NOMO-1 treated with DMSO at 0.1 percent for 48 hours (cell line): ENCODE results near the gene NSMCE1.

ENCODE experiments used
- DNase-seq: peaks from one replicate; lab custom pipeline; 2025; ENCODE audit not compliant: unreplicated experiment; lab: John Stamatoyannopoulos, UW

The NSMCE1 gene

DNA sequence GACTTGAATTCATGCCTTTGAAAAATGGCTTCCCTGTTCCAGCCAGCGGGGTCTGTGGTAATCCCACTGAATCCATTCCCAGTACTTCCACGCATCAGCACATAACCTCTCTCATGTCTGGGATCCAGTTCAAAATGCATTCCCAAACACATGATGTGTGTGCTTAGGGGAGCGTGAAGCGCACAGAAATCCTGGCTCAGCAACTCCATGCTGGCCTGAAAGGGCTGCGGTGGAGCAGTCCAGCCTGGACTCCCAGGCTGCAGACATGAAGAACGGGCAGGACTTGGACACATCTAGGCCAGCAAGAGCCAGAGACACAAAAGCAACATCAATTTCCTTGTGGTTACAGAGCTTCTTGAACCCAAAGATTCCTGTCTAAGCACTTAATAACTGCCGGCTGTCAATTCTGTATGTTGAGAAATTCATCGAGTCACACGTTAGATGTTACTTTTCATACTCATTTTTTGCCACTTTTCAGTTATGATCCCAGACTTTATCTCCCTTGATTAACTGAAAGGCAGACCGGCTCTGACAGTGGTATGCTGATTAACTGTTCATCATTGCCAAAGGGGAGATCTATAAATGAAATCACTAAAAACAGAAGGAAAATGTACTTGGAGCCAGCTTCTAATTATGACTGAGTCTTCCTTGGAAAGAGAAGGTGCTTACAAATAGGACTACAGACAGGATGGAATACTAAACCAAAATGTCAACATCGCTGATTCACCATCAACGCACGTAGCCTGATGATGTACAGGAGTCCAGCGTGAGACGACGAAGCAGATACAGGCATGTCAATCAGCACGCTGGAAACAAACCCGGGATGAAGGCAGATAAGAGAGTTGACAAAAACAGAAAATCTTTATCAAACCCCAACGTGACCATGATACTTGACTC is 23.0 kb downstream of the NSMCE1 start:
- DNase-seq: no peak

DNA sequence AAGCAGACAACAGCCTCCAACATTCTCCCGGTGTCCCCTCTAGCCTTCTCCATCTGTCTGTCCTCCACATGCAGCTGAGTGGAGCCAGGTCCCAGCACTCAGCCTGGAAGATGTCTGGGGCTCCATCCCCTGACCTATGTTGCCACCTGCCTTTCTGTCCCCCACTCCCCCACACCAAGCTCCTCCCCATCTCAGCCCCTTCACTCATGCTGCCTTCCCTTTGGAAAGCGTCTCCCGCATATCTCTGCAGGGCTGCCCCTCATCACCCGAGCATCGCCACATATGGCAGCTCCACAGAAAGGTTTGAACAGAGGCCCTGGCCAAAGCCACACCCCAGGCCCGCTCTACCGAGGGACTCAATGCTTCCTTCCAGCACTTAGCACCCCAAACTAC is 24.2 kb downstream of the NSMCE1 start:
- no peak for DNase-seq

DNA sequence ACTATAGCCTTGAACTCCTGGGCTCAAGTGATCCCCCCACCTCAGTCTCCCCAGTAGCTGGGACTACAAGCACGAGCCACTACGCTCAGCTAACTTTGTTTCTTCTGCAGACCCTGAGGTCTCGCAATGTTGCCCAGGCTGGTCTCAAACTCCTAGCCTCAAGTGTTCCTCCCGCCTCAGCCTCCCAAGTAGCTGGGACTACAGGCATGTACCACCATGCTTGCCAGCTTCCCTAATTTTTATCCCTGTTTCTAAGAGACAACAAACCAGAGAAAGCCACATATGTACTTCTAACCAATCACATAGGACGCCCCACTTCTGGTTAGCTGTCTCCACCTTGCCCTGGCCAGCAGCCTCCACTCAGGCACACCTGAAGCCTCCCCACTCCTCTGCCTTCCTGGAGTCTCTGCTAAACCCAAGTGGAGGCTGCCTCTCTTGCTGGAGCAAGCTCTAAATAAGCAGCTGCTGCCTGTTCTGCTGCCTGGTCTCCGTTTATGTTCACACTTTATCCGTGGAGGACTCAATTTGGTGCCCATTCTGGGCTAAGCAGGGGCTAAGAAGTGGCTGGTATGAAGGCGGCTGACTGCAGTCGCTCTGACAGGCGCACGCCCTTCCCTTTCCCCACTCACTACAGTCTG is 24.7 kb downstream of the NSMCE1 start:
- DNase-seq: no peak

DNA sequence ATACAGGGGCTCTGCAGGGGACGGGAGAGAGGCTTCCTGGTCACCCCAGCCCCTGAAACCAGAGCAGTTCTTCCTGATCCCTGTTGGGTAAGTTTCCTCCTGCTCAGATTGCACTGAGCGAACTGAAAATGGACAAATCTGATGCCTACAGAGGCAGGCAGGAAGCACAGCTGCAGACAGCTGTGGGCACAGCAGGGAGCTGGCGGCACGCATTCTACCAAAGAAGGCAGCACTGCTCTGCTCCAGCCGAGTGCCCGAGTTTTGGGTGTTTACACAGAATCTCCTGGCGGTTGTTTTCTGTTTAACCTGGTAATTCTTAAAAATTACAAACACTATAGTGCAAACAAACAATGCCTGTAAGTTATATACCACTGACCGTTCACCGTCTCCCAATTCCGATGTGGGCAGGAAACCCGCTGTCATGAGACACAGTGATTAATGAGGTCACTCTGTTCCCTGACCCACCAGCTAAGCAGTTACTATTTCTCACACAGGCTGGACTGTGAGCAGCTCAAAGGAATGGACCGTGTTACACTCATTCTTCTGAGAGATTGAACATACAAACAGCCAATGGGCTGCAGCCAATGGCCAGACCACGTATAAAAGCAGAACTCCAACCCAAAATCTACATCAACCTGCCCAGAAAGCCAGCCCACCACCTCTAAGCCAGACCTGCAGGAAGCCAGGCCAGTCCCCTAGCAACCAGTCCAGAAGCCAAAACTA is 25.5 kb downstream of the NSMCE1 start:
- peak; percentile 74 for DNase-seq

DNA sequence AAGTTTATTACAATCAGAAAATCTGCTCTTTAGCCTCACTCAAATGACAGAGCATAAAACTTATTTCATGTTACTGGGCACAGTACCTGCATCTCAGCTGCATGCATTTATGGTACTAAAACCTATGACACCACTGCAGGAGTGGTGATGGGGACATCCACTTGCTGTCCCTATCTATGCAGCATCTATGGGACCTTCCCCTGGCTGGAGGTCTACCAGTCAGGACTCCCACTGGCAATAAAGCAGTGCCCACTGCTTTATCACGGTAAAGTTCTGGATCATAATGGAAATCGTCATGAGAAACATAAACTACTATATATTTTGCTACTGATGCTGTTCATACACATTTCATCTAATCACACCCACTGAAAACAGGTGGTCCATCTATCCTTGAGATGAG is 26.2 kb downstream of the NSMCE1 start:
- DNase-seq: no peak

DNA sequence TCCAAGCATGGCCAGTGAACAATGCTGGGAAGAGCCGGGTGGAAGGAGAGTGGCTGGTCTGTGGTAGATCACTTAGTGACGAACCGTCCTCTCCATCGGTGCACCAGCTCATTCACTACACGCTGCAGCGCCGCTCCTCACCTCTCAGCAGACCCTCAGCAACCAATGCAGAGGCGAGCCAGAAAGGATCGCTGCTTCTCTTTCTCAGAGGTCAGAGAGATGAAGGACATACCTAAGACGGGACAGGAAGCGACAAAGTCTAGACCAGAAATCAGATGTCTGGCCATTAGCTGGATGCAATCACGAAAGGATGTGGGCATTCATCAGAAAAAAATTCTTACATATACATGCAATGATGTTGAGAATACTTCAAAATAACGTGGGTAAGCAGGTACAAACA is 26.9 kb downstream of the NSMCE1 start:
- no peak for DNase-seq

DNA sequence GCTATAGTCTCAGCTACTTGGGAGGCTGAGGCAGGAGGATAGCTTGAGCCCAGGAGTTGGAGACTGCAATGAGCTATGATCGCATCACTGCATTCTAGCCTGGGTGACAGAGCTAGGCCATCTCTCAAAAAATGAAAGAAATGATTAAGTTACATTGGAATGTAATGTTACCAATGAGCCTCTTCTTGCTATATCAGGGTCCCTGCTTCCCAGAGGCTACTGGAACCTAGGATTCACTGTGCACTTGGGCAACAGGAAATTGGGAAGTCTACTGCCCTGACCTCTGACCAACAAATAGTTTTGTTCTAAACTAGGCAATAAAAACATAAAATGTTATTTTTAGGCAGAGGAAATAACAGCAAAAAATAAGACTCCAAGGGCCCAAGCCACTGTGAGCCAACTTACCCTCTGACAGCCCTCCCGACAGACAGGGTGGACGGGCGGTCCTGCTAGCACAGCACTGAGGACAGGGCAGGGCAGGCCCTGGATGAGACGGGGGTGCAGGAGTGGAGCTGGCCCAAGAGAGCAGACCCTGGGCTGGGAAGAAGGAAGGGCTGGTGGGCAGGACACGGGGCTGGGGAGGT is 27.5 kb downstream of the NSMCE1 start:
- no peak for DNase-seq

DNA sequence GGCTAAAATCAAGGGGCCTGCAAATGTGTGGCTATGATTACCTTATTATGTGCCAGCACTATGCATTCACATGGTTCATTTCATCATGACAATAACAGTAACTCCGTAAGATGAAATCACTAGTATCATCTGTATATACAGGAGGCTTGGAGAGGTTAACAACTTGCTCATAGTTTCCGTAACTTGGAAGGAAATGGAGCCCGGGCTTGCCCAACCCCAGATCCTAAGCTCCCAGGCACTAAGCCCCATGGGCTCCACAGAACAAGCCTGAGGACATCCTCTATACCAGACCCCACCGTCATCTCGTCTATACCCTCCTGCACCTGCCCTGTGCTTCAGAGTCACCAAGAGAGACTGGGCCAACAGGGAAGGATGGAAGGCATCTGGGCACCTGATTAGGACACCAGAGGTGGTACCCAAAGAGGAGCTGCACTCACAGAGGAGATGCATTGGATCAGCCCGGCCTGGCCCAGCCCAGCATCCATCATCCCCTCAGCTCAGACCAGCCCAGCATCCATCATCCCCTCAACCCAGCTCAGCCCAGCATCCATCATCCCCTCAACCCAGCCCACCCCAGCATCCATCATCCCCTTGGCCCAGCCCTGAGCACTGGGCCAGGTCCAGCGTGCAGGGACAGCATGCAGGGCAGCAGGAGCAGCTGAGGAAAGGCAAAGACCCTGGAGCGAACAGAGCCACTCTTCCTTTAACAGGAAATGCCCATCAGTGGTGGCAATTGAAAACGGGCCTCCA is 28.5 kb downstream of the NSMCE1 start:
- DNase-seq: no peak

DNA sequence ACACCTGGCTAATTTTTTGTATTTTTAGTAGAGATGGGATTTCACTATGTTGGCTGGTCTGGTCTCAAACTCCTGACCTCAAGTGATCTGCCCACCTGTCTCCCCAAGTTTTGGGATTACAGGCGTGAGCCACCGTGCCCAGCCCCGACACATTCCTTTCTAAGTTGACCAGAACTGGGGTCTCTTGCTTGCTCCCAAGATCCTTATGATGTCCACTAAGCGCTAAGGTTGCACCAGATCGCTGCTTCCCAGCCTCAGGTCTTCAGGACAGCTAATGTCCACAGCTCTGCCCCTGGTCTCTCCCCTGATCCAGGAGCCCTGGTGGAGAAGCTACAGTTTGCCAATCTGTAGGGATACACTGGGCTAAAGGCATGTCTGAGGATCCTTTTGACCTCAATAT is 29.5 kb downstream of the NSMCE1 start:
- DNase-seq: no peak

DNA sequence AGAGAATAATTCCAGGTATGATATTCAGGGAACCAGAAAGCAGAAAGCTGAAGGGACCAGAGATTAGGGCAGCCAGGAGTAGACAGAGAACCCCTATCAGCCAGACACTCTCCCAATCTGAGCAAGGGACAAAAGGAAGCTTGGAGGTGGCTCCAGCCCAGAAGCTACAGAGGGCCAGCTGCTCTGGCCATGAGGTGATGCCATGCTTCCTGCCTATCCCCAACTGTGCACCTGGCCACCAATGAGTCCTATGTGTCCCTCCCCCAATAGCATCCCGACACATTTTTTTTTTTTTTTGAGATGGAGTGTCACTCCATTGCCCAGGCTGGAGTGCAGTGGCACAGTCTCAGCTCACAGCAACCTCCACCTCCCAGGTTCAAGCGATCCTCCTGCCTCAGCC is 30.0 kb downstream of the NSMCE1 start:
- no peak for DNase-seq

DNA sequence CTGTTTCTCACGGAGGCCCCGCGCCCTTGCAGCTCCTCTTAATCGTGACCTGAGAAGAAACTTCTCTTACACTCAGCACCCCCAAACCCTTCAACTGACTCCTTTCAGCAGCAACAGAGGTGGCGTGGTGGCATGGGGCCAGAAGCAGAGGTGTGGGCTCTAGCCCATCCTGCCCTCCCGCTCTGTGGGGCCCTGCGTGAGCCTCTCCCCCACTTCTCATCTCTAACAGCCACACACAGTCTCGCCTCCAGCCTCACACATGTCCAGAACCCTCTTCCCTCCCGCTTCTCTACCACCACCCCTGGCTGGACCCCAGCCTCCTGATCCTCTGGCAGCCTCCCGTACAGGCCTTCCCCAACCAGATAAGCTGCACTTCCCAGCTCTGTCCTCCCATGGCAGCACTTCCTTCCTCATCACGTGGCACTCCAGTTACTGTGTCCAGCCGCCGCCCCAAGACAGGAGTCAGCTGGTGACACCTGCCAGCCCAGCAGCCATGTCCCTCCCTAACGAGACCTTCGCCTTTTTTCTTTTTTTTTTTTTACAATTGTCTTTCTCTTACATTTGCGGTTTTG is 30.5 kb downstream of the NSMCE1 start:
- DNase-seq: no peak

DNA sequence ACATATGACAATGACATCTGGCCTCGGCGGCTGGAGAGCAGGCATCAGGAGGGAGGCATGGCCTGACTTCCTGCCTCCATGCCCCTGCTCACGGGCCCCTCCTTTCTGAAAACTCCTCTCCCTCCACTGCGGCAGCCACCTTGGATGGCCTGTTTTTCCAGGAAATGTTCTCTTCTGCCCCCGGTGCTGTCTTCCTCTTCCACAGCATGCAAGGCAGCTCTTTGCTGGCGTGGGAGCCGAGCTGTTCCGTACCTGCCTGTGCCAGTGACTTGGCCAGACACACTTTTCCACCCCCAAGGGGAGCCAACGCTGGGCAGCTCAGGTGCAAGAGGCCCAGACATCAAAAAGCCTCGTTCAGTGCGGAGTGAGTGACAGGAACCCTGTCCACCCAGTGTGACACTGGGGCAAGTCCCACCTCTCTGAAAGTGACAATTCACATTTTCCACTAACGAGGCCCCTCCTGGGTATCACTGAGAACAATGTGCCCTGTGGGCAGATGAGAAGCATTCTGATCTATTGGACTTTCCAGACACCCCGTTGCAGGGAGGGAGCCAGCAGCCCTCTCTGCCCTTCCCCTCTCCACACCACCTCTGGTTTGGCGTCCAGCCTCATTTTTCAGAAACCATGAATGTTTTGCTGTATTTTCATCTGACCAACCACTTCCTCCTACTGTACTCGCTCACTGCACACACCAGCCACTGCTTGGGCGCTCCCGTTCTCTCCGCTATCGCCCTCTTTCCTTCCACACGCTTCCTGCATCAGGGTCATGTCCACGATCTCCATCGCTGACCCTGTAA is 31.2 kb downstream of the NSMCE1 start:
- peak; percentile 42 for DNase-seq

DNA sequence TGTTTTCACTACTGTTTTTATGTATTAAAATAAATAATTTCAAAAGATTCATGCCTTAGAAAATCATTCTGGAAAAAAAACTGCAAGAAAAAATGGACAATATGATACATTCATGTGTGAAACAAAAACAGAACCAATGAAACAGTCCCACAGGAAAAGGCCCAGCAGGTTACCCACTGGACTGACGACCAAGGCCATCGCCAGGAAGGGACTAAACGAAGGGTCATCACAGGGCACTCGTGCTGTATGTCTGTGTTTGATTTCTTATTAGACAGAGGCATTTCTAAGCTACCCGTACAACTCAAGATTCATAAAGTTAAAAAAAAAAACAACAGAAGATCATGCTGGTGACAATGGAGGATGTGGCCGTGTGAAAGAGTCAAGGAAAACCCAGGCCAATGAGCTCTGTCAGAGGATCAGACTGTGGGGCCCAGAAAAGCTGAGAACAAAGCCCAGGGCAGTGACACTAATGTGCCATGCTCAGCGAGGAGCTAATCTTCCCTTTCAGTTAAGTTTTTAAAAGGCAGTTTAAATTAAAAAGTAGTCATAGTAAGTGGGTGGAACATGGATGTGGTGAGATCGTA is 31.8 kb downstream of the NSMCE1 start:
- no peak for DNase-seq

DNA sequence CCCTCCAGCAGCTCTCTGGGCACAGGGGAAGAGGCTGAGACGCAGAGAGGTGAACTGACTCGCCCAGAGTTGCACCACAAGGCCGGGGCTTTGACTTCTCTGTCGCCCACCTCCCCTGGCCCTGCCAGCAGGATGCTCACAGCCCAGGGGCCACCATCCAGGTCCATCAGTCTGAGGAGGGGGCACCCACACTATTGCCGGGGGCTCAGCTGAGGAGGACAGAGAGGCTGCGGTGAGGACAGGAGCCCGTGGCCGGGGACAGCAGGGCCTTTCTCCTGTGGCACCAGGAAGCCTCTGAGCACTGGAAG is 32.7 kb downstream of the NSMCE1 start:
- DNase-seq: no peak

DNA sequence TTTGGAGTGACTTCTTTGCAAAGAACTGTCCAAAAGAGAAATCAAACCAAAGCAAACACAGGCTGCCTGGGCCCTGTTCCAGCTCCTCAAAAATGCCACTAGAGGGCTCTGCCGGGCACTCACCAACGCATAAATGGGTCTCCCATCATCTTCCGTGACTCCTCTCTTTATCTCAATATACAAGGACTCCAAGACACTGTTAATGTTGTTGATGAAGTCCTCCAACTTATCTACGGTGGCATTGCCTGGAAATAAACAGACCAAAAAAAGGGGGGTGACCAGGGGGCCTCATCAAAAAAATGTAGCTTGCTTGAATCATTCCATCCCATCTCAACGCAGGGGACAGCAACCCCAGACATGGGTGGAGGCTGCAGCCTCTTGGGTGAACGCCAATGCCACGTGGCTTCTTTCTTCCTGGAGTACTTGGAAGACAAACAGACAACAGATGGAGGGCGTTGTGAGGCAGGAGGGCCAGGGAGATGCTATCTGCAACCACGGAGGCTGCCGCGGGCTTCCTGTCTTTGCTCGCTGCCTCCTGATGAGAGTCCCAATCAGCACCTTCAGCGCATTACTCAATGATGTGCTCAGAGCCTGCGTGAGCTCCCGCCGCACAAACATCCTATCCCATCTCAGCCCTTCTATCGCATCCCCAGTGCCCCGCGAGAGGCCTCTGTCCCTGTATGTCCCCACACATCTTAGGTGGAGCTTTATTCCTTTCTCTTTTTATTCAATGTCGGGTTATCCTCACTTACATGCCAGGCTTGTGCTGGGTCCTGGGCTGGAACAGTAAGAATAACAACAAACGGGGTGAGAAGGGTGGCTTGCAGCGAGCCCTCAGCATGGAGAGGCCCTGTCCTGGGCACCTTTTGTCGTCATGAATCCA is 33.3 kb downstream of the NSMCE1 start:
- DNase-seq: peak; percentile 49

DNA sequence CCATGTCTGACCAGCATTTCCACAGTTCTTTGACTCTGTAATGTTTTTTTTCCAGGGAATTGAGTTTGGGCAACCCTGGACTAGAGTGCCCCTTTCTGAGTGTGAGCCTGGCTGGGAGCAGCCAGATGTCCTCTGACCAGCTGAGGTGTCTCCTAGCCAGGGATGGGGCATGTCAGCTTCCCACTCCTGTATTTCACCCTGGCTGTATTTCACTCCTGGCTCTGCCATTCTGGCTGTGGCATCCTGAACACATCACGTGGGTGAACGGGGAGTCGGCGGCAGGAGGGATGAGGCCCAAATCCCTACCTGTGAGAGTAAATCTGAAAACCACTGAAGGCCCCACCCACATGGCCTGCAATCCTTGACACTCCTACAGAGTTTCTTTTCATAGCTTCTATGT is 34.0 kb downstream of the NSMCE1 start:
- no peak for DNase-seq

DNA sequence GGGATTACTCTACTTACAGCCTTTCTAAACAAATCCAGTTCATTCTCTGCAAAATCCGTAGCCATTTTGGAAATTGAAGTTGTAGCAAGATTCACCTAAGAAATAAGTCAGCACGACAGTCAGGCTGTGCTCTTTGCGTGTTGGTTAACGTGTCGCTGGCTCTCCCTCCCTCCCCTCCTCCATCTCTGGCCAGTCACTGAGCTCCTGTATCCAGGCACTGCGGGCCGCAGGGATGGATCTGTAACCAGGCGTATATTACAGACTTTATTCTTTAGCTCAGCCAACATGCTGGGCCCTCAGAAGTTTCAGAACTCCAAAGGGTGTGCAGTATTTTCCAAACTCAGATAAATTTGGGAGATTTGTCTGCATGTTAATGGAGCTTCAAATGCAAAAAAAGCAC is 34.4 kb downstream of the NSMCE1 start:
- DNase-seq: no peak

DNA sequence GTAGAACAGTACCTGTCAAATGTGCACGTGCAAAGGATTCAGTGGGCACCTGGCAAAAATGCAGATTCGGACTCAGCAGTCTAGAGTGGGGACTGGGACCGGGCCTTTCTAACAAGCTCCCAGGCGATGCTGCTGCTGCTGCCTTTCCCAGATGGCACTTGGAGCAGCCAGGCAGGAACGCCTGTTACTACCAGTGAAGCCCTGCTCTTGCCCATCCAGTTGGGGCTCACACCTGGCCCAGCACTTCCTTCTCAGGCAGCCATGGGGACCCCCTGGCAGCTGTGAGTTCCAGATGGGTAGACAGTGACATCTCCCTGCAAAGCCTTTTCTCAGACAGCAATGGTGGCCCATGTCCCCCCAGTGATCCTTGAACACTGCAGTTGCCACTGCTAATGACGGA is 34.8 kb downstream of the NSMCE1 start:
- no peak for DNase-seq
